Lower lobe of right lung (tissue), 2 donors: ENCODE data around the gene MTX2. TPM values are rescaled to one million over a fixed set of nuclear protein-coding genes. Genes with fewer than 3 reads are reported as not detected.

Experiments
- ATAC-seq, 2 donors: fragments of 200-7000 bp; cut with Tn5 transposase; one replicate each; pipeline ENCODE4 v1.9.1; 2020 to 2022; ENCODE audit warnings: mild to moderate bottlenecking in 2 of 2, moderate library complexity in 2 of 2
- DNase-seq: peaks from one replicate; pipeline ENCODE4 v3.0.0-alpha.2; 2020
- H3K27ac ChIP-seq: fragments of 200-600 bp; one replicate; pipeline ENCODE4 v1.8.0; 2022
- H3K27me3 ChIP-seq: fragments of 200-600 bp; one replicate; pipeline ENCODE4 v1.8.0; 2022; ENCODE audit warnings: low read depth
- H3K36me3 ChIP-seq: fragments of 200-600 bp; one replicate; pipeline ENCODE4 v1.8.0; 2022; ENCODE audit warnings: mild to moderate bottlenecking
- H3K4me1 ChIP-seq: fragments of 200-600 bp; one replicate; pipeline ENCODE4 v1.8.0; 2022
- H3K4me3 ChIP-seq: fragments of 200-600 bp; one replicate; pipeline ENCODE4 v1.8.0; 2022; ENCODE audit warnings: mild to moderate bottlenecking
- H3K9me3 ChIP-seq: fragments of 200-600 bp; one replicate; pipeline ENCODE4 v1.8.0; 2022
- CTCF ChIP-seq: fragments of 200-600 bp; IDR thresholded peaks from one replicate; pipeline ENCODE4 v1.8.0; 2022; ENCODE audit warnings: antibody characterized with exemption, mild to moderate bottlenecking
- intact Hi-C: fragments of 100-400 bp; cut with DNase I; formaldehyde crosslinking; loops from one replicate; pipeline ENCODE4 v1.11.0; 2022
- total RNA-seq: library from RNA; stranded (reverse); fragmentation: NEBNext Ultra II Directional; extraction: Animal tissue kit (Norgen Biotek cat#: 25700); gene quantifications from one replicate; pipeline ENCODE4 v1.2.1, GENCODE V29; 2021
- donor health status: DM: no; HTN: yes; CAD: no; lungs with severe emphysema.

The MTX2 gene
- total RNA-seq, 1 donor from 2014 or later = 16.2 TPM

- no peak for DNase-seq
- Histone ChIP-seq H3K4me3 (no peak overlapping the region), H3K4me1 (peaks cover 10% of the 10 kb centered on the region), H3K27ac (no peak overlapping the region), H3K27me3 (no peaks in the 10 kb centered on the region), H3K36me3 (no peaks in the 10 kb centered on the region), H3K9me3 (no peaks in the 10 kb centered on the region)
- ATAC-seq = no peak
- no peak for TF ChIP-seq CTCF
- intact Hi-C loops = no loop called here
Measured at GRCh38 chr2:176272870-176273459, 3.7 kb downstream of the MTX2 start.

DNA sequence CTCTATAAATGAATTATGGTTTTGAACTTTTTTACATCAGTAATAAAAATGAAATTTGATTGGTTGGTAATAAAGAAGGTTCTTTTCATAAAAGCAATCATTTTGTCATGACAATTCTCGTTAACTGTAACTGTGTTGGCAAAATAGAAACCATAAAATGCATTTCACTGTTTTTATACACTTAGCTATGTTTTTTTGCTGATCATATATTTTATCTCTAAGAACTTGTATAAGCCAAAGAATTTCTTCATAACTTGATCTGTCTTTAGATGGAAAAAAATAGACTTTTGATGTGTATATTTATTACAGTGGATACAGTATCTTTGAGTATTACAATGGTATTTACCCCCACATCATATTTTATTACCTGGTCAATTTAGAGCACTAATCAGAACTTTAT lies 9.7 kb downstream of the MTX2 start:
- no peaks in the 10 kb centered on the region for H3K27me3 ChIP-seq
- ATAC-seq (no peak), DNase-seq (no peak)
- intact Hi-C loops = no loop called here
- no peaks in the 10 kb centered on the region for H3K9me3 ChIP-seq
- H3K4me1 ChIP-seq = no peaks in the 10 kb centered on the region
- no peak for TF ChIP-seq CTCF
- no peaks in the 10 kb centered on the region for H3K36me3 ChIP-seq
- no peak overlapping the region for H3K4me3 ChIP-seq
- no peak overlapping the region for H3K27ac ChIP-seq

DNA sequence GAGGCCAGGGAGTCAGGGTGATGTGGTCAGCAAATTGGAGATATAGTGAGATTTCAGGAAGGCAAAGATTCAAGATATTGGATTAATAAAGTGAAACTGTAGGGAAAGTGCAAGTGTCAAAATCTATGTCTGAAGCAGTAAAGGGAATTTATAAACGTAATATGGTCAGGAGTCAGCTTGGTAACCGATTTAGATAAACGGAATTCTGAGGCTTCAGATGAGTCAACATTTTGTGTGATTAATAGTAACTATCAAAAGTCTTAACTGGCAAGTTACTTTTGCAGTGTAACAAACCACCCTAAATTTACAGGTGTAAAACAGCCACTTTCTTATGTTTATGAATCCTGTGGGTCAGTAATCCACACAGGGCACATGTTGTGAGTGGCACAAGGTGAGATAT lies 10.9 kb downstream of the MTX2 start:
- H3K4me1 ChIP-seq = no peaks in the 10 kb centered on the region
- no peak for DNase-seq
- no peaks in the 10 kb centered on the region for H3K36me3 ChIP-seq
- ATAC-seq = no peak
- no peak overlapping the region for H3K4me3 ChIP-seq
- TF ChIP-seq CTCF = no peak
- intact Hi-C loops = no loop called here
- H3K27ac ChIP-seq = no peak overlapping the region
- no peaks in the 10 kb centered on the region for H3K27me3 ChIP-seq
- no peaks in the 10 kb centered on the region for H3K9me3 ChIP-seq

- no peak overlapping the region for H3K27ac ChIP-seq
- ATAC-seq (no peak), DNase-seq (no peak)
- no peaks in the 10 kb centered on the region for H3K36me3 ChIP-seq
- H3K27me3 ChIP-seq = no peaks in the 10 kb centered on the region
- no peaks in the 10 kb centered on the region for H3K4me1 ChIP-seq
- no peak for TF ChIP-seq CTCF
- H3K9me3 ChIP-seq = no peaks in the 10 kb centered on the region
- intact Hi-C loops = no loop called here
- no peak overlapping the region for H3K4me3 ChIP-seq
Measured at GRCh38 chr2:176280867-176281658, 11.8 kb downstream of the MTX2 start.

DNA sequence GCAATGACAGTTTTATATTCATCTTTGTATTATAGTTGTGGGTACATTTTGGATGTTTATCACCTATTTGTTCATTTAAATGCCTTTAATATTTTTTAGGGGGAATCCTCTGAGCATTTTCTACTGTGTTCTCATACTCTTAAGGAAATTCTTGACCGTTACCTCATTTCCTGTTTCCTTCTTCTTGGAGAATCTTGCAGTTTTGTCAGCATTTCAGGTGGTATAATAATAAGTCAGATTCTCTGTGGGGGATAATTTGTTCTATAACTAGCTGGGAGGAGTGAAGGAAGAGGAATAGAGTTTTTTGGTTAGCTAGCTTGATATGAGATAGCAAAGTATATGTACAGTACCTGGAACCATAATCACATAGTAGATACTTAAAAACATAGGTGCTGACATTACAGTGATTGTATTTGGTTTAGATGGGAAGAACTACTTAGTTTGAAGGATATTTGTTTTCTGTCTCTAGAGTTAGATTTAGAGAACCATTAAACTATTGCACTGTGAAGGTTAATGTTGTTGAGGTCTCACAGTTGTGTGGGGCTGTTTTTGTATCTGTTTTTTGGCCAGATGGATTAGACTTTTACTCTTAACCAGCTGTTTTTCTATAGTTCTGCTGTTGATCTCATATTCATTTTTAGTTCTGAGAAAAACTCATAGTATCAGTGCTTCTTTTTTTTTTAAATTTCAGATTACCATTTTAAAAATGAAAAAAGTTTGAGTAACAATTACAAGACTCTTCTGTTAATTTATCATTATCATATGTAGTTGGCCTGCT lies 14.2 kb downstream of the MTX2 start:
- Histone ChIP-seq H3K27me3 (no peaks in the 10 kb centered on the region), H3K4me3 (no peak overlapping the region), H3K9me3 (no peaks in the 10 kb centered on the region), H3K4me1 (no peaks in the 10 kb centered on the region), H3K36me3 (no peaks in the 10 kb centered on the region), H3K27ac (no peak overlapping the region)
- TF ChIP-seq CTCF = no peak
- ATAC-seq (no peak), DNase-seq (no peak)
- intact Hi-C loops = no loop called here
